ENCODE results near the gene OLFML2B.

OLFML2B gene

GRCh38 chr1:162042361-162042760 is 18.7 kb upstream of the OLFML2B start:
- no peak overlapping the region for H3K9ac ChIP-seq (ENCODE audit: insufficient read length)
- no peak for DNase-seq (ENCODE audit: low read depth, low spot score)
- H3K9me3 ChIP-seq (ENCODE audit: low read depth, low read length) = no peaks in the 10 kb centered on the region
- no peak overlapping the region for H3K4me3 ChIP-seq
- H3K36me3 ChIP-seq (ENCODE audit: insufficient read depth, low read length) = no peaks in the 10 kb centered on the region
- no peak overlapping the region for H3K27ac ChIP-seq
- TF ChIP-seq EZH2 (IDR thresholded peaks at IDR 0.05) (no peak), FOXP2 (optimal IDR thresholded peaks at IDR 0.05; ENCODE audit: control extremely low read depth, extremely low read length, insufficient read depth) (no peak), POLR2AphosphoS5 (IDR thresholded peaks at IDR 0.05; ENCODE audit: borderline replicate concordance, low read depth, low read length) (no peak)

GRCh38 chr1:162040657-162041056 is 17.0 kb upstream of the OLFML2B start:
- Histone ChIP-seq H3K9me3 (ENCODE audit: low read depth, low read length) (no peaks in the 10 kb centered on the region), H3K36me3 (ENCODE audit: insufficient read depth, low read length) (no peaks in the 10 kb centered on the region), H3K4me3 (no peak overlapping the region), H3K9ac (ENCODE audit: insufficient read length) (peak overlapping the region; percentile 28), H3K27ac (no peak overlapping the region)
- DNase-seq (ENCODE audit: low read depth, low spot score) = no peak
- TF ChIP-seq POLR2AphosphoS5 (IDR thresholded peaks at IDR 0.05; ENCODE audit: borderline replicate concordance, low read depth, low read length) (no peak), EZH2 (IDR thresholded peaks at IDR 0.05) (no peak), FOXP2 (optimal IDR thresholded peaks at IDR 0.05; ENCODE audit: control extremely low read depth, extremely low read length, insufficient read depth) (no peak)

GRCh38 chr1:162040001-162040400 is 16.3 kb upstream of the OLFML2B start:
- no peaks in the 10 kb centered on the region for H3K9me3 ChIP-seq (ENCODE audit: low read depth, low read length)
- no peaks in the 10 kb centered on the region for H3K36me3 ChIP-seq (ENCODE audit: insufficient read depth, low read length)
- no peak for DNase-seq (ENCODE audit: low read depth, low spot score)
- no peak overlapping the region for H3K4me3 ChIP-seq
- H3K27ac ChIP-seq = no peak overlapping the region
- H3K9ac ChIP-seq (ENCODE audit: insufficient read length) = peak overlapping the region; percentile 28
- no peak for TF ChIP-seq EZH2 (IDR thresholded peaks at IDR 0.05)
- TF ChIP-seq FOXP2 (optimal IDR thresholded peaks at IDR 0.05; ENCODE audit: control extremely low read depth, extremely low read length, insufficient read depth) = no peak
- no peak for TF ChIP-seq POLR2AphosphoS5 (IDR thresholded peaks at IDR 0.05; ENCODE audit: borderline replicate concordance, low read depth, low read length)

DNA sequence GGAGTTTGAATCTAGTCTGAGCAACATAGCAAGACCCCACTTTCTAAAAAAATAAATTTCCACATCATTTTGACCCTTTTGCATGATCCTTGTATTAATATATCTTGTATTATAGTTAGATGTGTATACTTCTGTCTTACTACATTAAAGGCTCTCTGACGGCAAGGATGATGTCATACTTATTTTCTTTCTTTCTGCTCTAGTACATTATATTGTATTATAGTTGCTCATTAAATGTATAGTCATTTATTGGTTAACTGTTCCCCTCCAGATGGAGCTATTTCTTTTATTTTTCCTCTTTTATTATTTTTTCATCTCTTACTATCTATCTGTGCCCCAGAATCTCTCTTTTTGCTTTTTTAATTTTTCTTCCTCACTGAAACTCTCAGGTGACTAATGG is 15.0 kb upstream of the OLFML2B start:
- Histone ChIP-seq H3K9me3 (ENCODE audit: low read depth, low read length) (no peaks in the 10 kb centered on the region), H3K27ac (no peak overlapping the region), H3K36me3 (ENCODE audit: insufficient read depth, low read length) (no peaks in the 10 kb centered on the region), H3K9ac (ENCODE audit: insufficient read length) (no peak overlapping the region), H3K4me3 (no peak overlapping the region)
- TF ChIP-seq FOXP2 (optimal IDR thresholded peaks at IDR 0.05; ENCODE audit: control extremely low read depth, extremely low read length, insufficient read depth) (no peak), EZH2 (IDR thresholded peaks at IDR 0.05) (no peak), POLR2AphosphoS5 (IDR thresholded peaks at IDR 0.05; ENCODE audit: borderline replicate concordance, low read depth, low read length) (no peak)
- DNase-seq (ENCODE audit: low read depth, low spot score) = no peak

- Histone ChIP-seq H3K4me3 (no peak overlapping the region), H3K9me3 (ENCODE audit: low read depth, low read length) (no peaks in the 10 kb centered on the region), H3K36me3 (ENCODE audit: insufficient read depth, low read length) (no peaks in the 10 kb centered on the region), H3K9ac (ENCODE audit: insufficient read length) (no peak overlapping the region), H3K27ac (no peak overlapping the region)
- no peak for DNase-seq (ENCODE audit: low read depth, low spot score)
- TF ChIP-seq EZH2 (IDR thresholded peaks at IDR 0.05) (no peak), POLR2AphosphoS5 (IDR thresholded peaks at IDR 0.05; ENCODE audit: borderline replicate concordance, low read depth, low read length) (no peak)
These were observed 12.5 kb upstream of the OLFML2B start for GRCh38 chr1:162036163-162036562.

DNA sequence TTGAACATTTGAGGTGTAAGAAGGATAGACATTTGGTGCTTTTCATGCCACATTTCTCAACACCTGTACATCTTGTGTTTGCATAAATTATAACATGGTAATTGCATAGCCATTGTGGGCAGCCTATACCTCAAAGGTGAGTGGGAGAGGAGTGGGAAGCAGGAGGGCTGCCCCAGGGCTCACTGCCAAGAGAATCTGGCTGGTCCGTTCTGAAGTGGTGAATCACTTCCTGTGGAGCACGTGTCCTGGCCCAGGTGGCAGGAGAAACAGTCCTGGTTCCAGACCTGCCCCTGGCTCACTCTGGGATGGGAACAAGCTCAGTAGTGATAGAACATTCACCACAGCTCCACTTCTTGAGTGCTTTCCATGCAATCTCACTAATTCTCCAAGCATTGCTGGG is 11.6 kb upstream of the OLFML2B start:
- no peak for DNase-seq (ENCODE audit: low read depth, low spot score)
- Histone ChIP-seq H3K9ac (ENCODE audit: insufficient read length) (no peak overlapping the region), H3K9me3 (ENCODE audit: low read depth, low read length) (no peaks in the 10 kb centered on the region), H3K27ac (no peak overlapping the region), H3K4me3 (no peak overlapping the region), H3K36me3 (ENCODE audit: insufficient read depth, low read length) (no peaks in the 10 kb centered on the region)
- TF ChIP-seq FOXP2 (optimal IDR thresholded peaks at IDR 0.05; ENCODE audit: control extremely low read depth, extremely low read length, insufficient read depth) (no peak), EZH2 (IDR thresholded peaks at IDR 0.05) (no peak), POLR2AphosphoS5 (IDR thresholded peaks at IDR 0.05; ENCODE audit: borderline replicate concordance, low read depth, low read length) (no peak)

GRCh38 chr1:162033428-162033827 is 9.8 kb upstream of the OLFML2B start:
- Histone ChIP-seq H3K36me3 (ENCODE audit: insufficient read depth, low read length) (no peaks in the 10 kb centered on the region), H3K9me3 (ENCODE audit: low read depth, low read length) (no peaks in the 10 kb centered on the region)
- TF ChIP-seq FOXP2 (optimal IDR thresholded peaks at IDR 0.05; ENCODE audit: control extremely low read depth, extremely low read length, insufficient read depth) (no peak), EZH2 (IDR thresholded peaks at IDR 0.05) (no peak), POLR2AphosphoS5 (IDR thresholded peaks at IDR 0.05; ENCODE audit: borderline replicate concordance, low read depth, low read length) (no peak)

GRCh38 chr1:162030759-162031280 is 7.2 kb upstream of the OLFML2B start:
- Histone ChIP-seq H3K4me3 (no peak overlapping the region), H3K27ac (no peak overlapping the region), H3K9me3 (ENCODE audit: low read depth, low read length) (no peaks in the 10 kb centered on the region), H3K36me3 (ENCODE audit: insufficient read depth, low read length) (no peaks in the 10 kb centered on the region), H3K9ac (ENCODE audit: insufficient read length) (no peak overlapping the region)
- no peak for DNase-seq (ENCODE audit: low read depth, low spot score)
- TF ChIP-seq EZH2 (IDR thresholded peaks at IDR 0.05) (no peak), FOXP2 (optimal IDR thresholded peaks at IDR 0.05; ENCODE audit: control extremely low read depth, extremely low read length, insufficient read depth) (no peak), POLR2AphosphoS5 (IDR thresholded peaks at IDR 0.05; ENCODE audit: borderline replicate concordance, low read depth, low read length) (no peak)

More at GRCh38 chr1:162033428-162033827, 9.8 kb upstream of the OLFML2B start:
- Histone ChIP-seq H3K27ac (no peak overlapping the region), H3K4me3 (no peak overlapping the region), H3K9ac (ENCODE audit: insufficient read length) (no peak overlapping the region)
- DNase-seq (ENCODE audit: low read depth, low spot score) = no peak

DNA sequence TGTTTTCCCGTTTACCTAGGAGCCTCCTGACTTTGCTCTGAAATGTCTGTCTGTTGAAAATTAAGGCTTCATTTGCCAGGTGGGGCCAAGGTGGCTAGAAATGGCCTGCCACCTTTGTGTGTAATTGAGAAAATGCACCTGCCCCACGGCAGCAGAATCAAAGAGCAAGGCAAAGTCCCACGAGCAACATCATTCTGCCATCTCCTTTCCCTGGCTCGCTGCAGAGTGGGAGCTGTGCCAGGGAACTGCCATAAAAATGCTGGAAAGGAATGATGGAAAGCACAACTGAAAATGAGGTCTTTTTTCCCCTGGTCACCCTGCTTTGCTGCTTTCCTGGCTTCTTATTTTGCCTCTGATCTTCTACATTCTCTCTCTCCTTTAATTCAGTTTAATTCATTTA is 5.5 kb upstream of the OLFML2B start:
- Histone ChIP-seq H3K27ac (no peak overlapping the region), H3K36me3 (ENCODE audit: insufficient read depth, low read length) (no peaks in the 10 kb centered on the region), H3K9ac (ENCODE audit: insufficient read length) (no peak overlapping the region), H3K9me3 (ENCODE audit: low read depth, low read length) (no peaks in the 10 kb centered on the region), H3K4me3 (no peak overlapping the region)
- TF ChIP-seq POLR2AphosphoS5 (IDR thresholded peaks at IDR 0.05; ENCODE audit: borderline replicate concordance, low read depth, low read length) = no peak
- TF ChIP-seq EZH2 (IDR thresholded peaks at IDR 0.05) = no peak
- TF ChIP-seq FOXP2 (optimal IDR thresholded peaks at IDR 0.05; ENCODE audit: control extremely low read depth, extremely low read length, insufficient read depth) = no peak
- DNase-seq (ENCODE audit: low read depth, low spot score) = no peak
